H1 (cell line): ENCODE measurements around the gene POLE. TPM values are rescaled to one million over a fixed set of nuclear protein-coding genes. Genes with fewer than 3 reads are reported as not detected.

Source experiments
- CTCF ChIA-PET: fragments of 300-600 bp; sonication (Branson Sonifier 250); formaldehyde crosslinking; loops from one replicate; lab custom pipeline; 2021; ENCODE audit not compliant: partially characterized antibody; lab: Charles Lee
- POLR2A ChIA-PET: fragments of 300-600 bp; sonication (Branson Sonifier 250); formaldehyde crosslinking; loops from one replicate; lab custom pipeline; 2021; ENCODE audit warnings: inconsistent platforms; ENCODE audit not compliant: partially characterized antibody; lab: Charles Lee
- DNase-seq, 2 experiments: peaks; one replicate each; pipeline versions ENCODE4 v3.0.0 to v3.0.0-alpha.2; 2010 to 2022; ENCODE audit warnings: low spot score in 2 of 2, low read depth in 1 of 2, mixed read lengths in 1 of 2
- FAIRE-seq: peaks from 2 replicates; lab custom pipeline; 2011; peaks lifted over from hg19 to GRCh38; lab: Jason Lieb, UNC
- H2AFZ ChIP-seq: 2 replicates; pipeline ENCODE4 v1.8.1; 2012; ENCODE audit warnings: low read length, inconsistent platforms
- H2AK5ac ChIP-seq: 2 replicates; pipeline ENCODE4 v1.6.1; 2013; ENCODE audit warnings: low read depth, low read length
- H2BK120ac ChIP-seq: replicated peaks from 2 replicates; pipeline ENCODE3; 2013; ENCODE audit warnings: low read depth, low read length, inconsistent platforms
- H2BK12ac ChIP-seq: 2 replicates; pipeline ENCODE4 v1.6.1; 2013; ENCODE audit warnings: low read depth, low read length
- H2BK15ac ChIP-seq: 2 replicates; pipeline ENCODE4 v1.6.1; 2013; ENCODE audit warnings: low read length
- H2BK20ac ChIP-seq: 2 replicates; pipeline ENCODE4 v1.6.1; 2013; ENCODE audit warnings: low read length
- H2BK5ac ChIP-seq: 2 replicates; pipeline ENCODE4 v1.6.1; 2013; ENCODE audit warnings: low read depth, low read length
- H3K14ac ChIP-seq: 2 replicates; pipeline ENCODE4 v1.6.1; 2013; ENCODE audit warnings: inconsistent platforms; ENCODE audit not compliant: insufficient read length
- H3K18ac ChIP-seq: 2 replicates; pipeline ENCODE4 v1.6.1; 2013; ENCODE audit warnings: low read length; ENCODE audit errors: extremely low read depth
- H3K23ac ChIP-seq: 2 replicates; pipeline ENCODE4 v1.6.1; 2013; ENCODE audit warnings: inconsistent platforms; ENCODE audit not compliant: insufficient read length
- H3K23me2 ChIP-seq: 2 replicates; pipeline ENCODE4 v1.6.1; 2013; ENCODE audit warnings: low read depth, low read length
- H3K27ac ChIP-seq: 2 replicates; pipeline ENCODE4 v1.6.1; 2011; ENCODE audit warnings: low read depth, low read length, inconsistent platforms
- H3K27me3 ChIP-seq, 4 experiments: replicated peaks in 1 of 4; 1 replicate in 1 of 4; 2 replicates in 3 of 4; pipeline versions ENCODE4 v1.6.1 to v1.8.1; 2011 to 2013; ENCODE audit warnings: low read length in 3 of 4, mild to moderate bottlenecking in 3 of 4, inconsistent platforms in 2 of 4, mixed read lengths in 2 of 4, moderate library complexity in 1 of 4; ENCODE audit not compliant: control insufficient read depth in 3 of 4, insufficient read depth in 3 of 4; ENCODE audit errors: extremely low read depth in 1 of 4
- H3K36me3 ChIP-seq, 4 experiments: 2 replicates each; pipeline versions ENCODE4 v1.6.1 to v1.8.1; 2011 to 2013; ENCODE audit warnings: mild to moderate bottlenecking in 4 of 4, low read length in 3 of 4, moderate library complexity in 2 of 4, control low read depth in 1 of 4, inconsistent platforms in 1 of 4; ENCODE audit not compliant: insufficient read depth in 4 of 4, control insufficient read depth in 2 of 4
- H3K4ac ChIP-seq: replicated peaks from 2 replicates; pipeline ENCODE3; 2013; ENCODE audit warnings: low read length, low read depth, mixed read lengths, inconsistent platforms; ENCODE audit not compliant: insufficient read length
- H3K4me1 ChIP-seq, 4 experiments: replicated peaks in 1 of 4; 1 replicate in 1 of 4; 2 replicates in 3 of 4; pipeline versions ENCODE4 v1.6.1 to v1.8.1; 2011 to 2013; ENCODE audit warnings: low read length in 3 of 4, inconsistent platforms in 2 of 4, mixed read lengths in 1 of 4; ENCODE audit not compliant: insufficient read depth in 4 of 4, control insufficient read depth in 3 of 4
- H3K4me2 ChIP-seq, 2 experiments: 2 replicates each; pipeline versions ENCODE4 v1.6.1 to v1.8.1; 2011 to 2013; ENCODE audit warnings: low read depth in 2 of 2, low read length in 2 of 2, control low read depth in 1 of 2, inconsistent platforms in 1 of 2, mild to moderate bottlenecking in 1 of 2; ENCODE audit not compliant: insufficient read depth in 1 of 2
- H3K4me3 ChIP-seq, 4 experiments: fragments of 200-600, 300-600 bp in 1 of 4; sonication (generic), shearing (Covaris generic), sonication (Bioruptor Twin) in 1 of 4; 2 replicates each; pipeline versions ENCODE4 v1.5.1 to v1.8.1; 2011 to 2016; ENCODE audit warnings: low read length in 4 of 4, low read depth in 3 of 4, control low read depth in 2 of 4, inconsistent platforms in 2 of 4, mild to moderate bottlenecking in 2 of 4, mixed read lengths in 1 of 4, moderate library complexity in 1 of 4; ENCODE audit not compliant: insufficient read depth in 2 of 4; ENCODE audit errors: extremely low read depth in 1 of 4
- H3K56ac ChIP-seq: replicated peaks from 2 replicates; pipeline ENCODE3; 2013; ENCODE audit warnings: low read depth, mild to moderate bottlenecking, mixed read lengths, low read length, inconsistent platforms; ENCODE audit not compliant: insufficient read length
- H3K79me1 ChIP-seq: 2 replicates; pipeline ENCODE4 v1.6.1; 2013; ENCODE audit warnings: low read depth, low read length, control low read depth
- H3K79me2 ChIP-seq, 2 experiments: 2 replicates each; pipeline versions ENCODE4 v1.6.1 to v1.8.1; 2012 to 2013; ENCODE audit warnings: low read length in 2 of 2, mild to moderate bottlenecking in 2 of 2, inconsistent platforms in 1 of 2; ENCODE audit not compliant: insufficient read depth in 2 of 2, control insufficient read depth in 1 of 2
- H3K9ac ChIP-seq, 4 experiments: replicated peaks in 1 of 4; 1 replicate in 1 of 4; 2 replicates in 3 of 4; pipeline versions ENCODE4 v1.6.1 to v1.8.1; 2011 to 2013; ENCODE audit warnings: low read depth in 3 of 4, low read length in 3 of 4, control low read depth in 2 of 4, mild to moderate bottlenecking in 2 of 4, moderate library complexity in 2 of 4, inconsistent platforms in 1 of 4; ENCODE audit errors: extremely low read depth in 1 of 4
- H3K9me3 ChIP-seq, 2 experiments: 2 replicates each; pipeline versions ENCODE4 v1.6.1 to v1.8.1; 2012 to 2013; ENCODE audit warnings: mild to moderate bottlenecking in 2 of 2, moderate library complexity in 2 of 2, control low read depth in 1 of 2, inconsistent platforms in 1 of 2, low read depth in 1 of 2, low read length in 1 of 2, mixed read lengths in 1 of 2; ENCODE audit not compliant: insufficient read depth in 2 of 2
- H4K20me1 ChIP-seq, 2 experiments: replicated peaks in 1 of 2; 2 replicates each; pipeline versions ENCODE3 to v1.8.1; 2011 to 2013; ENCODE audit warnings: inconsistent platforms in 2 of 2, low read length in 2 of 2, mild to moderate bottlenecking in 1 of 2; ENCODE audit not compliant: insufficient read depth in 2 of 2, control insufficient read depth in 1 of 2
- H4K5ac ChIP-seq: 2 replicates; pipeline ENCODE4 v1.6.1; 2013; ENCODE audit warnings: low read length, low read depth, mixed read lengths, inconsistent platforms; ENCODE audit not compliant: insufficient read length
- H4K8ac ChIP-seq: 2 replicates; pipeline ENCODE4 v1.8.0; 2013; ENCODE audit warnings: mild to moderate bottlenecking, moderate library complexity, low read length, inconsistent platforms; ENCODE audit not compliant: insufficient read depth; ENCODE audit errors: extremely low read depth
- H4K91ac ChIP-seq: replicated peaks from 2 replicates; pipeline ENCODE3; 2013; ENCODE audit warnings: low read length, mixed read lengths, inconsistent platforms; ENCODE audit not compliant: insufficient read length
- GTF2F1 ChIP-seq: IDR thresholded peaks from 2 replicates; pipeline ENCODE4 v1.6.1; 2012; ENCODE audit warnings: low read depth, low read length, improper control_type of control experiment, borderline replicate concordance
- MAX ChIP-seq: IDR thresholded peaks from 2 replicates; pipeline ENCODE4 v1.6.1; 2012; ENCODE audit warnings: inconsistent platforms
- TEAD4 ChIP-seq: IDR thresholded peaks from 2 replicates; pipeline ENCODE4 v1.6.1; 2012; ENCODE audit warnings: low read depth, low read length, inconsistent platforms, mixed read lengths
- YY1 ChIP-seq: IDR thresholded peaks from 2 replicates; pipeline ENCODE4 v1.6.1; 2011; ENCODE audit warnings: low read depth, mild to moderate bottlenecking, low read length
- WGBS, 2 experiments: shearing (Covaris generic) in 1 of 2; methylation state at CpG; one replicate each; pipeline versions ENCODE4 v1.1.6 to v1.1.7; 2013 to 2015; ENCODE audit warnings: low lambda C conversion rate in 2 of 2, mixed read lengths in 2 of 2, inconsistent platforms in 1 of 2, low coverage in 1 of 2, missing lambda C conversion rate in 1 of 2; ENCODE audit not compliant: insufficient replicate concordance in 2 of 2, insufficient coverage in 1 of 2, insufficient read length in 1 of 2; ENCODE audit errors: extremely low coverage in 1 of 2, missing lambda C conversion rate in 1 of 2; 5-methylcytosine and 5-hydroxymethylcytosine counted together
- polyA plus RNA-seq, 7 experiments: library from polyadenylated mRNA; depleted of rRNA in 3 of 7; stranded (reverse) in 5 of 7; unstranded in 2 of 7; fragments of >200 nt in 5 of 7; fragments of 200-250 nt in 2 of 7; gene quantifications; 1 replicate in 5 of 7; 2 replicates in 1 of 7; 4 replicates in 1 of 7; pipeline versions ENCODE4 v1.2.1 to v1.2.3, GENCODE V29; 2011 to 2013; ENCODE audit warnings: missing spikeins in 2 of 7, mixed read lengths in 2 of 7
- total RNA-seq: library from RNA; stranded (reverse); fragmentation: NEBNext Ultra II Directional; extraction: Animal tissue kit (Norgen Biotek cat#: 25700); gene quantifications from 2 replicates; pipeline ENCODE4 v1.2.1, GENCODE V29; 2021

Gene POLE
- total and polyA plus RNA-seq, 2 of the 8 experiments (the other 6 are each of a cell fraction or from before 2014, with no cell fraction given) = 59.7 to 115 TPM

- no peak overlapping the region for H2BK120ac ChIP-seq
- H3K23me2 ChIP-seq = peaks cover 4% of the 10 kb centered on the region; the same call in 1 of the 2 replicates
- no peak overlapping the region for H2AK5ac ChIP-seq
- no peaks in the 10 kb centered on the region for H3K9me3 ChIP-seq
- H3K56ac ChIP-seq = no peak overlapping the region
- H3K23ac ChIP-seq = no peak overlapping the region
- peak overlapping the region in 1 of 2 experiments; percentile 36; a peak in 2 of 4 replicates for H3K4me2 ChIP-seq
- H2BK20ac ChIP-seq = no peak overlapping the region
- no peak overlapping the region for H3K9ac ChIP-seq
- H2BK15ac ChIP-seq = no peak overlapping the region
- FAIRE-seq = no peak
- peak overlapping the region; percentile 38 for H3K4ac ChIP-seq
- H3K4me1 ChIP-seq = peaks cover 0 to 6% (median 2%) of the 10 kb centered on the region in 4 experiments; a peak in 3 of 7 replicates
- TF ChIP-seq YY1 = no peak
- TF ChIP-seq TEAD4 = peak; percentile 31; the same call in 1 of the 2 replicates
- no peak for TF ChIP-seq MAX
- no peak for TF ChIP-seq GTF2F1
- H3K14ac ChIP-seq = no peak overlapping the region
- DNase-seq = peak in 1 of 2 experiments; percentile 62
- H3K27me3 ChIP-seq = peaks cover 13 to 60% (median 52%) of the 10 kb centered on the region in 4 experiments
- no peak overlapping the region for H4K5ac ChIP-seq
- H2BK12ac ChIP-seq = no peak overlapping the region
- 60% methylated on average over 2 of the region's 58 CpGs; no CpG with 5 or more reads in 1 of the 2 experiments for WGBS, 2 experiments
- no peak overlapping the region for H4K91ac ChIP-seq
- ChIA-PET POLR2A (no interaction called here), CTCF (interaction anchor here (2.4 to 2.8 kb wide), 2 partner anchors 17 to 37 kb away, joined by 6 to 13 read pairs; no protein-coding TSS in a partner anchor)
- H2AFZ ChIP-seq = no peak overlapping the region
- H3K27ac ChIP-seq = no peak overlapping the region
- H2BK5ac ChIP-seq = no peak overlapping the region
- H3K18ac ChIP-seq = no peak overlapping the region
- H4K8ac ChIP-seq = no peak overlapping the region
- no peaks in the 10 kb centered on the region for H3K36me3 ChIP-seq
- H3K4me3 ChIP-seq = peak overlapping the region in 2 of 4 experiments; percentile 31 to 66; a peak in 3 of 8 replicates
- H4K20me1 ChIP-seq = peaks cover 0 to 6% of the 10 kb centered on the region in 2 experiments
- no peaks in the 10 kb centered on the region for H3K79me1 ChIP-seq
- H3K79me2 ChIP-seq = no peaks in the 10 kb centered on the region
Measured at GRCh38 chr12:132597333-132598316, 89.5 kb downstream of the POLE start.
